NCI-H1048 (cell line): ENCODE results near the gene FASLG.
"Not testable (repeated sequence)": the region's sequence is repeated elsewhere in the genome, so short reads cannot be mapped to it uniquely, and the experiment has no call there.

ENCODE experiments used
- DNase-seq: peaks from one replicate; lab custom pipeline; 2025; lab: John Stamatoyannopoulos, UW

FASLG gene

DNA sequence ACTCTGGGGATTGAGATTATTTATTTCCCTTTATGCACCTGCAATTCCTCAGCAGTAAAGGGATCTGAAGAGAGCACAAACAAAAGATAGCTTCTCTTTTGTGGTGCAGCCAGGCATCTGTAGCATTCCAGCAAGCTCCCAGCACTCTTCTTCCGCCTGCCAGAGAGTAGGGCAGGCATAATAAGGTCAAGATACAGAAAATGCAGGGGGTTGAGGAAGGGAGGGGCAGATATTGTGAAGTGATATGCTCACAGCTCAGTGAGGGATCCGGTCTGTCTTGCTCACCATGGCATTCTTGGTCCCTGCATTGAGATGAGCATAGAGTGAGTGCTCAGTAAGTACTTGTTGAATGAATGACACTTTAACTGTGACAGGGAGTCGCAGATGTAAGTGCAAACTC is 23.9 kb downstream of the FASLG start:
- DNase-seq = no peak

DNA sequence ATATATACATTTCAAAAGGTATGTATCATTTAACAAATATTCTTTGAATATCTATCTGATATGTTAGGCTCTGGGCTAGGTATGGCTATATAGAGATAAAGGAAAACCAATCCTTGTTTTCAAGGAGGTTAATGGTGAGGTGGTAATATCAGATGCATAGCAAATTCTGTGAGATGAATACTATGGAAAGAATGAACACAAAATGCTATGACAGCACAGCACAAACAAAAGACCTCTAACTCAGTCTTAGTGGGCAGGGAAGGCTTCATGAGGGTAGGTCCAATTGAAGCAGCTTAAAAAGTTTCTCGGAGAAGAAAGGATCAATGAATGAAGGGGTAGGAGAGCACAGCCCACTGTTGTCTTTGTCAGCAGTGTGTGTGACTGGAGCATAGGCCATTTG is 27.2 kb downstream of the FASLG start:
- DNase-seq = no peak

DNA sequence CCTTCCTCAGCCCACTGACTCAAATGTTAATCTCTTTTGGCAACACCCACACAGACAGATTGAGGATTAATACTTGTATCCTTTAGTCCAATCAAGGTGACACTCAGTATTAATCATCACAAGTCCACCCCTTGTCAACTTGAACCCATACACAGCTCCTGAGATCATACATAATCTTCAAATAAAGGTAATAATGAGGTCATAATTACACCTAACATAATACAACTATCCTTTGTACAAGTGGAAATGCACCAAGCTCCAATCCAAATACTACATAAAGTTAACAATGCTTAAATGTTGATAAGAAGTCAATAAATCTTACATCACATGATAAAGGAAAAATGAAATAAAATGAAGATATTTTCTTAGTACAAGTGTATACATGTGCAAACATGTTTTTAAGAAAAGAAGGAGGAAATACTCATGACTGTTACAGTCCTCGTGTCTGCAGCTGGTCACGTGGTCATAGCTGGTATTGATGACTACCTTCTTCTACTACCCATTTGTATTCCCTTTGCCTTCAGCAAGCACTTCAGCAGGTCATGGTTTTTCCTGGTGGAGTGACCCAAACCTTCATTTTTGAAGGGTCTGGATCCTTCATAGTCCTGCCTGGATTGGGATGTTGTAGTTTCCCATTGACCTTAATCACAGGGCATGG is 29.7 kb downstream of the FASLG start:
- not testable (repeated sequence) for DNase-seq

DNA sequence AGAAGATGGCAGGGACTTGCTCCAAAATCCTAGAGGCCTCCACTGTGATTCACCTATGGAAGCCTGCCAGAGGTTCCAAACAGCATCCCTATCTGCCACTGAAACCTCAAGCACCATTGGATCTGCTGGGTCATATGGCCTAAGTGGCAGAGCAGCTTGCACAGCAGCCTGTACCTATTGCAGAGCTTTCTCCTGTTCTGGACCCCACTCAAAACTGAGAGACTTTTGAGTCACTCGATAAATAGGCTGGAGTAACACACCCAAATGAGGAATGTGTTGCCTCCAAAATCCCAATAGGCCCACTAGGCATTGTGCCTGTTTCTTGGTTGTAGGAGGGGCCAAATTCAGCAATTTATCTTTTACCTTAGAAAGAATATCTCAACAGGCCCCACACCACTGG is 32.0 kb downstream of the FASLG start:
- DNase-seq = not testable (repeated sequence)

DNA sequence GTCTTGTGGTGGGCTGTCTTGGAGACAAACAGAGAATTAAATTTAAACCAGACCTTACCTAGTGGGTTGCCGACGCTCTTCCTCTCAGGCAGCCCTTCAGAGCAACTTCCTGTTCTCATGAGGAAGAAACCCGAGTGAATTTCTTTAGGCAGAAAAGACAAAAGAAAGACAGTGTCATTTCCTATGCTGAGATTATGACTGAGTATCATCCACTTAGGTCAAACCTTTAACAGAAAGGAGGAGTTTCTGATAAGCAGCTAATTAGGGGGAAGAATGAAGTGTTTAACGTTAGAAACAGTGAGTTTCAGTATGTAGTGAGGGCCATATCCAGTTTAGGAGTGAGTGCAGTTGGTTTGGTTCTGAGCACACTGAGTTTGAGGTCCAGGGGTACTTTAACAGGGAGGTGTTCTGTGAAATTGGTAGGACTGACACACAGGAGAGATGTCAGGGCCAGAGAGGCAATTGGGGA is 38.7 kb downstream of the FASLG start:
- DNase-seq = no peak

DNA sequence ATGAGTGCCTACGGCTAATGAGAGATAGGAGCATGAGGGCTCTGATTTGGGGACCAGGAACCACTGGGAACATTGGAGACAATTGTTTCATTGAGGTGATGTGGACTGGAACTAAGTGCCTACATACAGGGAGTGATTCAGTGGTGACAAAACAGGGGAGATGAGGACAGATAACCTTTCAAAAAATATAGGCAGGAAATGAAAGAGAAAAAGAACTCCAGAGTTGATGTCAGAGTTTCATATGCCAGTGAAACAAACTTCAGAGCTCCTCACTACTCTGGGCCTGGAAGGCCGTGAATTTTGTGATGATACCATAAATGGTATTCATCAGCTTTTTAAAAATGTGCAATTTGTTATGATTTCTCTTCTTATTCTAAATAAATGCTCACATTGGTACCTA is 39.3 kb downstream of the FASLG start:
- DNase-seq = no peak

DNA sequence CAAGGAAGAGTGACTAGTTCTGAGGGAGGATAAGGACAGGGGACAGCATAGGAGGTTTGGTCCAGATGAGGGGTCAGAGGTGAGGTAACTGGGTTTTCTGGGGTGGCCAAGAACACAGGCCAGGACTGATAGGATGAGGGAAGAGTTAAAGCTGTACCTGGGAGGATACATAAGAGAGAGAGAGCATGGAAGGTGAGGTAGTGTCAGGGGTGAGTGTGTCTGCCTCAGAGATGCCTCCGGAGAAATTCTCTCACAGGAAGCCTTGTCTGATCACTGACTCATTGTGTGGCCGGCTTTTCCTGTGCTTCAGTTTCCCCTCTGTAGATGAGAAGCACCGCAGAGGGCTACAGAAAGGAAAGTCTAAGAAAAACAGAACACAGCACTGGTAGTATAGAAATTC is 40.2 kb downstream of the FASLG start:
- DNase-seq = no peak

DNA sequence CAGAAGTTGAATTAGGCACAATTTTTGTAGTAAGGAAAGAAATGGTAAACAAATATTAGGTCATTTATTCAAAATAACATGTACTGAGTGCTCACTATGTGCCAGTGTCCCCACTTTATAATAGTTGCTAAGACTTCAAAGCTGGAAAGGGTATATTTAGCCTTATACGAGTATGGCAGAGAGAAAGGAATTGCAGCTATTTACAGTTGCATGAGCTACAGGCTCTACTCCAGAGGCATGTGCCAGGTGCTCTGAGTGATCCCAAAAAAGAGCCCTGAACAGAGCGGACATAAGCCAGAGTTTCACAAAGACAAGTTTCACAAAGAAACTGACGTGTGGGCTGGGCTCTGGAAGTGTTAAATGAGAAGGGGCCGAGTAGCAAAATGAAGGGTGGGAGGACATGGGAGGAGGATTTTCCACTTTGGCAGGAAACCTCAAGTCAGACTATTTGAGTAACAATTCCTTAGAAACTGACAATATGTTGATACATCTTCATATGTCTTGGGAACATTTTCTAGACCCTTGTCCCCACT is 40.9 kb downstream of the FASLG start:
- no peak for DNase-seq

DNA sequence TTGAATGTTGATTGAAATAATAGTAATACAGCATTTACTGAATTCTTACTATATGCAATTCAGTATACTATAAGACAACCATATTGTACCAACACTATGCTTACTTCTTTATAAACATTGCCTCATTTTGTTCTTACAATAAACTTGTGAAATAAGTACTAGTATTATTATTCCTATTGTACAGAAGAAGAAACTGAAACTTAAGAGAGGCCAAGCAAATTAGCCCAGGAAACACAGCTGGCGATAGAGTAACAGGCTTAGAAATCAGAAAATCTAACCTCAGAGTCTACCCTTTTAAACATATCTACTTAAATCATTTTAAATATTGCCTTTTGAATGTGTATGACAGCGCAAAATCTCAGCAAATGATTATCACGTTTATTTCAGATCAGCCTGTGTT is 41.7 kb downstream of the FASLG start:
- no peak for DNase-seq

DNA sequence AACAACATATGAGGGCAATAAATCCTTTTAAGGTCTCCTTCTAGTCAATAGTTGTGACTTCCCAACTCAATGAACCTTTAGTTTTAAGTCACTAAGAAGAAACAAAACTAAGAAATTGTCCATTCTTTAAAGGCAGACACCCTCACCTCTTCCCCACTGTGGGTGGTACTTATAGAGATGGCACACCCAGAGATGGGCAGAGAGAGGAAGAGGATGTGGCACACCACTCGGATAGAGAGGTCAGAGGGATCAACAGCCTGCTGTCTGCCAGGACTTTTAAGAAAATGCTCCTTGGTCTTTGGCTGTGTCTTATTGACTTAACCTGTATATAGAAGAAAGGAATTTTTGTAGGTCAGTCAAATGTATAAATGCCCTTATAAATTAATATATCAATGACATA is 45.1 kb downstream of the FASLG start:
- no peak for DNase-seq

DNA sequence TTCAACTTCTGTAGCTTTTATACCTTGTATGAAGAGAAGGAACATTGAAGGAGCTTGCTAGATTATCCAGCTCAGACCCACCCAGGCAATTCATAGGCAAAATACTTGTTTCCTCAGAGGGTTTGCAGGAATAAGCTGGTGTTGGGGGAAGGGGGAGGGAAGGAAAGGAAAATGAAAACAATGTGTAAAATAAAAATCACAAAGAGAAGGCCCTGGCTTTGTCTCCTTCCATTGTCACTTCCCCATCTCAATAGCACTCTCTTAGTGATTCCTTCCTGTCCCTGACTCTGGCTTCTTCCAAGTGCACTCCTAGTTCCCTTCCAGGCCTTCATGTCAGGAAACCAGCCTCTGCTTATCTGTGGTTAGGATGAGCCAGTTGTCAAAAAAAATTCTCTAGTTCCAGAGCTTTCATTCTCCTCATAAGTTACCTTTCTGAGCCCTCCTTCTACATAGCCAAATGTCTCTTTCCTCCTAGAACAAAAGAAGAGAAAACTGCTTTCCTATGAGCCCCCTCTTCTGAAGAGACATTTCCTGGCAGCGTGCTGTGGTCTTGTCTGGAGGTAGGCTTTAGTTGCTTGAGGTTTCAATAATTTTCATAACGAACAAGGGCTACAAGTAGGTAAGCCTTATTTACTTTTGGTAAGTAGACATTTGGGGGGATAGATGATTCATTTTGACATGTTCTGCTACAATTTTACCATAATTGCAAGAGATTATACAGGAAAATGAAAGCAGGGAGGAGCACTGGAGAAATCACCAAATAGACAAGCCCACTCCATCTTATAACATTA is 45.7 kb downstream of the FASLG start:
- no peak for DNase-seq

DNA sequence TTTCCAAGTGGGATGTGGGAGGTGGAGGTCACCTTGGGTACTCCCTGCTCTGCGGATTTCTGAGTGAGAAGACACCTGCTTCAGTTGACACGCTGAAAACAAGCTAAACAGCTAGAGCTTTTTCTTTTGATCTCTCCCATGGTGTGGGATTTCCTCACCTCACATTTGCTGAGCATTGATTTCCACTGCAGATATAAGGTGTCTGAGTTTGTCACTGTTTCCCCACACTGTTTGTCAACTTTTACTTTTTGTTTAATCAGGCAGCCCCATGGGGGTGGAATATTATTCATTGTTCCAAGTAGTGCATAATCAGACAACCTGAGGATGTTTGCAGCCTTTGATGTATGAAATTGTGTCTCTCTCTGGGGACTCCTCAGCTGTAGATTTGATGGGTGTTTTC is 49.5 kb downstream of the FASLG start:
- no peak for DNase-seq

DNA sequence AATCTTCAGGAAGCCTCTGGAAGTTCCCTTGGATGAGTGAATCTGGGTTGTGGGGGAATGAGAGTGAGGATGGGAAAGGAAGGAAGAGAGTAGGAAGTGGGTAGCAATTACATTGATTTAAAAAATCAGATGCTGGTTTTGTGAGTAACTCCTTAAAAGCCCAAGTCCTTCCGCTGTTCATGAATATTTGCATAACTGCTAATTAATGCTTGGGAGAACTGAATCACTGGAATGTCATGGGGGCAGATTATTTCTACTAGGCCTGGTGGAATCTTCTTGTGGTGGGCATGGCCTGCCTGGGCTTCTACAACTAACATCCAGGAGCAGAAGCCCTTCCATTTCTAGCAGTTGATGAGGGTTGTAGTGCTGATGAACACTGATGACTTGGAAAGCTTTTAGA is 52.7 kb downstream of the FASLG start:
- DNase-seq = no peak

DNA sequence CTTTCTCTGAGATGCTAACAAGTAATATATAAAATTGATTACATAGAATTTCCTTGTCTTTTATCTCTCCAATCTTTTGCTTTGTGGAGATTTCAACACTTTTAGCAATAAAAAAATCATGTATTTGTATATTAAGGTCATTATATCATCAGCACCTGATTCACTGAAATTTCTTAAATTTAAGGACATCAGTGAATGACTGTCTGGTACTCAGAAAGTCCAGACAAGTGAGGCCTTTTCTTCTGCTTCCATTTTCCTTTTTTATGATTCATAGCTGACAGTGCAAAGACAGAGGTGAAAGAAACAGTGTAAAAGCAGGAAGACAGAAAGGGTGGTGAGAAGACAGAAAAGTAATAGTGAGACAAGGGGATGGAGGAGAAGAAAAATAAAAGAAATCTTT is 54.6 kb downstream of the FASLG start:
- no peak for DNase-seq
